Measurements from ENCODE around the gene AKAP9.
"Not testable (repeated sequence)": the region's sequence is repeated elsewhere in the genome, so short reads cannot be mapped to it uniquely, and the experiment has no call there.

AKAP9 gene

DNA sequence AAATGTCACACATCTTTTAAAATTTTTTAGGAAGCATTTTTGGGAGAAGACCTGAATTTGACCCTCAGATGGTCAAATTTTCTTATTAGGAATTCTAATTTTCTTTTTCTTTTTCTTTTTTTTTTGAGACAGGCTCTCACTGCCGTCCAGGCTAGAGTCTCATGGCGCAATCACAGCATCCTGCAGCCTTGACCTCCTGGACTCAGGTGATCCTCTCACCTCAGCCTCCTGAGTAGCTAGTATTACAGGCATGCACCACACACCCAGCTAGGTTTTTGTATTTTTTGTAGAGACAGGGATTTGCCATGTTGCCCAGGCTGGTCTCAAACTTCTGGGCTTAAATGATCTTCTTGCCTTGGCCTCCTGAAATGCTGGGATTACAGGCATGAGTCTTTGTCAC is 65.4 kb downstream of the AKAP9 start:
- DNase-seq (ENCODE audit: low read depth in 2 of 2): no peak

DNA sequence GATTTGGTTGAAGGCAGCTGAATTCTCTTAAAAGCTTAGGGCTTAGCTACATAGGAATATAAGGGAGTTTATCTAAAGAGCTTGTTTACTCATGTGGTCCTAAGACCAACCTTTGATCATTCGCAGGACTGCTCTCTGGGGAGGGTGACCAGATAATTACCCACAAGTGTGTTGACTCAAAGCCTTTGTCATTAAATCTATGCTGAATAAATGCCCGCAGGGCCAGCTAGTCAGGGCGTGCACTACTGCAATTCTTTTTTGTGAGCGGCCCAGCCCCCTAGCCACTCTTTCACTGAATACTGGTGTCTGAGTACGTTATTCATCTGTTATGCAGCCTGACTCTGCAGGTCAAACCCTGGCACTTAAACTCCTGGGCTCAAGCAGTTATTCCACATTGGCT is 69.6 kb downstream of the AKAP9 start:
- DNase-seq (ENCODE audit: low read depth in 2 of 2): no peak

GRCh38 chr7:92013611-92014010 is 72.9 kb downstream of the AKAP9 start:
- no peak for DNase-seq (ENCODE audit: low read depth in 2 of 2)

DNA sequence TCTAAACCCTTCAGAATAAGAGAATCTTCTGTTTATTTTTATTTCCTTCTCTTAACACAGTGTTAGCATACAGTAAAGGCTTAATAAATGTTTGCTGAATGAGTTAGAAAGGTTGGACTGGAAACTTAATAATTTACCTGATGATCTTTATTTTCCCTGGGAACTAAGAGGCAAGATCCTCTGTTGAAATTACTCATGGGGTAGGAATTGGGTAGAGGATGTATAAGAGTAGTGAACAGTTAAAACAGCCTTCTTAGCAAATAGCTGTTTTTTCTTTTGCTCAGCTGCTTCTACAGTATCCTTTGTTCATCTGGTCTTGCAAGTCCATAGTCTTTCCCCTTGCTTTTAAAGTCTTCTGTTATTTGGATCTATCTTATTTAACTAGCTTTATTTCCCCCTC is 80.0 kb downstream of the AKAP9 start:
- no peak for DNase-seq (ENCODE audit: low read depth in 2 of 2)

GRCh38 chr7:92025260-92025659 is 84.6 kb downstream of the AKAP9 start:
- peak; percentile 55 to 59 for DNase-seq (ENCODE audit: low read depth in 2 of 2)

GRCh38 chr7:92026635-92027034 is 86.0 kb downstream of the AKAP9 start:
- DNase-seq (ENCODE audit: low read depth in 2 of 2): not testable (repeated sequence)

DNA sequence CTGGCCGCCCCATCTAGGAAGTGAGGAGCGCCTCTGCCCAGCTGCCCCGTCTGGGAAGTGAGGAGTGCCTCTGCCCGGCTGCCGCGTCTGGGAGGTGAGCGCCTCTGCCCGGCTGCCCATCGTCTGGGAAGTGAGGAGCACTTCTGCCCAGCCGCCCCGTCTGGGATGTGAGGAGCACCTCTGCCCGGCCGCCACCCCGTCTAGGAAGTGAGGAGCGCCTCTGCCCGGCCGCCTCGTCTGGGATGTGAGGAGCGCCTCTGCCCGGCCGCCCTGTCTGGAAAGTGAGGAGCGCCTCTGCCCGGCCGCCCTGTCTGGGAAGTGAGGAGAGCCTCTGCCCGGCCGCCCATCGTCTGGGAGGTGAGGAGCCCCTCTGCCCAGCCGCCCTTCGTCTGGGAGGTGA is 86.5 kb downstream of the AKAP9 start:
- DNase-seq (ENCODE audit: low read depth in 2 of 2): not testable (repeated sequence)

- no peak for DNase-seq (ENCODE audit: low read depth in 2 of 2)
Measured at GRCh38 chr7:92028226-92028625, 87.6 kb downstream of the AKAP9 start.

DNA sequence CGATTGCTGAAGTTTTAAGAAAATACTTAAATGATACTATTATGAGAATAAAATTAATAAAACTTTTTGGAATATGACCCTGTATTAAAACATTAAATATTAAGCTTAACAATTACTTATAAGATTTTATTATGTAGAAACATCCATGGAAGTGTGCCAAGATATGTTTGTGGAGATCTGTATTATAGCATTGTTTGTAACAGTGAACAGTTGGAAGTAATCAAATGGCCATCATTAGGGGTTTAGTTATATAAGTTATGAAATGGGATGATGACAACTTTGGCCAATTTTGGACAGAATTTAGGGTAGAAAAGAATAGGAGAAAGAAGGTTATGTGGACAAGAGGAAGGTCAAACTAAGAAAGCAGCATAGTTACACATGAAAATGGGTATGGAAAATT is 88.0 kb downstream of the AKAP9 start:
- no peak for DNase-seq (ENCODE audit: low read depth in 2 of 2)

DNA sequence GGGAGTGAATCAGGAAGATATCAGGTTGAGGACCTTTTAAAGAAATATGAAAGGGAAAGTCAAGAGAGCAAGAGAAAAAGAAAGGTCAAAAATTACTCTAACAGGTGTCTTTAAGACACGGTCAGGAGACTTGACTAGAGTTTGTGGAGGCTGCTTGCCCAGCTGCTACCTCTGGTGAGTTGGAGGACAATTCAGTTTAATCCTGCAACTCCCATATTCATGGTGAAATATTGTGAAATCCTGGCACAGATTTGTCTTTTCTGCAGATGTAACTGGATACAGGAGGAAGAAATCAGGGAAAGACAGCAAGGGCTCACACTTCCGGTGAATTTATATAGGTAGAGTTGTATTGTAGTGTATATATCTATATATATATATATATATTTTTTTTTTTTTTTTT is 93.5 kb downstream of the AKAP9 start:
- DNase-seq (ENCODE audit: low read depth in 2 of 2): peak; percentile 14 to 15

GRCh38 chr7:92035576-92035975 is 94.9 kb downstream of the AKAP9 start:
- DNase-seq (ENCODE audit: low read depth in 2 of 2): no peak

DNA sequence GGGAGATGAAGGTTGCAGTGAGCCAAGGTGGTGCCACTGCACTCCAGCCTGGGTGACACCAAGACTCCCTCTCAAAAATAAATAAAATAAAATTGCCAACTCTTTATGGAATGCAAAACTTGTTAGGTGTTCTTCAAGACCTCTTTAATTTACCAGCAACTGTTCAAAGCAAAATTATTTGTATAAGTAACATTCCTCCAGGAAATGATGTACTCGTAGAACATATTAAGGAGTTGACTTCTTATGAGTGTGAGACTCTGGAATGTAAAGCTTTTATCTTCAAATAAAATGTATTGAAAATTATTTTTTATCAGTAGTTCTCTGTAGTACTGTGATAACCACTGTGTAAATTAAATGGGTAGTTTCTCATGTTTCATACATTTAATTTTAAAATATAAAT is 99.2 kb downstream of the AKAP9 start:
- no peak for DNase-seq (ENCODE audit: low read depth in 2 of 2)

- no peak for DNase-seq (ENCODE audit: low read depth in 2 of 2)
Measured at GRCh38 chr7:92042056-92042737, 101.5 kb downstream of the AKAP9 start.

- no peak for DNase-seq (ENCODE audit: low read depth in 2 of 2)
Measured at GRCh38 chr7:92043098-92043497, 102.4 kb downstream of the AKAP9 start.

GRCh38 chr7:92043637-92044036 is 103.0 kb downstream of the AKAP9 start:
- DNase-seq (ENCODE audit: low read depth in 2 of 2): no peak

- DNase-seq (ENCODE audit: low read depth in 2 of 2): no peak
Measured at GRCh38 chr7:92044148-92044547, 103.5 kb downstream of the AKAP9 start.

DNA sequence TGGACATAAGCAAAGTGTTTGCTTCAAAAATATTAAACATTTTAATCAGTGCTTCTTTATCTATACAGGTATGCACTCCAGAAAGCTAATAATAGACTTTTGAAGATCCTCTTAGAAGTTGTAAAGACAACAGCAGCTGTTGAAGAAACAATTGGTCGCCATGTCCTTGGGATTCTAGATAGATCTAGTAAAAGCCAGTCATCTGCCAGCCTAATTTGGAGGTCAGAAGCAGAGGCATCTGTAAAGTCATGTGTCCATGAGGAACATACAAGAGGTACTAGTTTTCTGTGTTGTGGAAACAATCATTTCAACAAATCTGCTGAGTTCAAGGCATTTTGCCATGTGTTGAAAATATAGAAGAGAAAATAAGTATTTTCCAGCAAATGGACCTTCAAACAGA is 104.3 kb downstream of the AKAP9 start:
- DNase-seq (ENCODE audit: low read depth in 2 of 2): no peak

DNA sequence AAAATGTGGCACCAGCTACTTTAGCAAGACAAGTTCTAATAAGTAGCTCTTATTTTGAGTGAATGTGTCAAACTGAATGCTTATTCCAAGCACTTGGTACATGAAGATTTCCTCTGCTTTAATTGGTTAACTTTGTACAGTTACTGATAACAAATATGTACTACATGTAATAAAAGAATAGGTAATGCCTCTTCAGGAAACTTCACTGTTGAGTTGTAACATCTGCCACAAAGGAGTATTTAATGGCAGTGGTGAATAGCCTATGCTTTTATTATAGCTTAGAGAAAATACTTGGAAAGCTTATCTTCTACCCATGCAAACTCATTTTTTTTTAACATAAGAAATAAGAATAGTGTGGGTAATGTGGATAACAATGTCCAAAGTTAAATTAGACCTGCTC is 111.0 kb downstream of the AKAP9 start:
- no peak for DNase-seq (ENCODE audit: low read depth in 2 of 2)

- no peak for DNase-seq (ENCODE audit: low read depth in 2 of 2)
Measured at GRCh38 chr7:92052159-92052558, 111.5 kb downstream of the AKAP9 start.

GRCh38 chr7:92052684-92053083 is 112.0 kb downstream of the AKAP9 start:
- no peak for DNase-seq (ENCODE audit: low read depth in 2 of 2)

- no peak for DNase-seq (ENCODE audit: low read depth in 2 of 2)
Measured at GRCh38 chr7:92053312-92053711, 112.7 kb downstream of the AKAP9 start.

DNA sequence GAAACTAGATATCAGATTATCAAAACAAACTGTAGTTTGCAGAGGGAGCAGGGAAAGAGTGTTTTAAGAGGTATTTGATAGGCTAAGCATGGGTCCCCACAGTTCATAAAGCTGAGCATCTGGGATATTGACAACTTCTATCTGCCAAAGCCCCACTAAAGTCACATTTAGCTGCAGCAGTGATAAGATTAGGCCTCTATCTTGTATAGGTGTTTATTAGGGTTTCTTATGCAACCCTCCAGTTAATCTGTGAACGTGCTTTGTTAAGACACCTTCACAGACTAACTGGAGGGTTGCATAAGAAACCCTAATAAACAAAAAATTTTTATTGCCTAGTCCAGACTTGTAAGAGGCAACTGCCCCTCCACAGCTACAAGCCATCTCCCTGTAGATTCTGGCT is 115.6 kb downstream of the AKAP9 start:
- no peak for DNase-seq (ENCODE audit: low read depth in 2 of 2)

DNA sequence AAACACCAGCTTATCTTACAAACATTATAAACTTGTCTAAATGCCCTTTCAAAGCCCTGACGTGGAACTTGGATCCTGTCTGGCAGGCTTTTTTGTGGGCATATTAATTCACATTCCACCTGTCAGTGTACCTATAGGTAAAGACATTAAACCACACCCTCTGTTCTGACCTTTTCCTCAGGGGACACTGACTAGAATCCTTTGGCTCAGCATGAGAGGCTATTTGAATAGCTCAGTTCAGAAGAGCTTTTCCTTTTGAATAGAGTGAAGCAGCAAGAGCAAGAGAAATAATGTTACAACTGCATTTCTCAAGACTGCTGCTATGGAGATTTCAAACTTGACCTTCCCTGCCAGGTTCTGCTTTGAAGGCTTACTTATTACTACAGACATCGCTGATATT is 116.7 kb downstream of the AKAP9 start:
- no peak for DNase-seq (ENCODE audit: low read depth in 2 of 2)

- DNase-seq (ENCODE audit: low read depth in 2 of 2): no peak
Measured at GRCh38 chr7:92058040-92058439, 117.4 kb downstream of the AKAP9 start.

Data from fibroblast of skin of left quadriceps (primary cell).